Activated CD8-positive, alpha-beta memory T cell treated with anti-CD3 and anti-CD28 coated beads, Interleukin-2, amount 50 U/mL, for 48 hours (primary cell): ENCODE results near the gene PGLYRP1.
A peak's percentile ranks its signal among the peaks of the same experiment; 100 is the strongest.

Experiments
- DNase-seq: peaks from one replicate; pipeline ENCODE4 v3.0.0-alpha.2; 2020

The PGLYRP1 gene

GRCh38 chr19:46031781-46032596, 9.1 kb upstream of the PGLYRP1 start:
- no peak for DNase-seq

GRCh38 chr19:46030812-46031550, 8.1 kb upstream of the PGLYRP1 start:
- DNase-seq = no peak

GRCh38 chr19:46025835-46026234, 3.0 kb upstream of the PGLYRP1 start:
- DNase-seq = no peak

- DNase-seq = no peak
Observed at GRCh38 chr19:46023311-46023779, 492 bp upstream of the PGLYRP1 start.

GRCh38 chr19:46022061-46022430, 807 bp downstream of the PGLYRP1 start:
- DNase-seq = no peak

GRCh38 chr19:46021531-46022041, 1.3 kb downstream of the PGLYRP1 start:
- DNase-seq = no peak

GRCh38 chr19:46020819-46021125, 2.1 kb downstream of the PGLYRP1 start:
- DNase-seq = no peak

- no peak for DNase-seq
Observed at GRCh38 chr19:46019270-46019669, 3.6 kb downstream of the PGLYRP1 start.

GRCh38 chr19:46018729-46019251, 4.1 kb downstream of the PGLYRP1 start:
- DNase-seq = no peak

GRCh38 chr19:46017874-46018675, 4.8 kb downstream of the PGLYRP1 start:
- no peak for DNase-seq

GRCh38 chr19:46017095-46017429, 5.8 kb downstream of the PGLYRP1 start:
- DNase-seq = no peak

- peak; percentile 91 for DNase-seq
Observed at GRCh38 chr19:46016426-46017094, 6.3 kb downstream of the PGLYRP1 start.

GRCh38 chr19:46015687-46016425, 7.0 kb downstream of the PGLYRP1 start:
- DNase-seq = peak; percentile 68

GRCh38 chr19:46014941-46015686, 7.7 kb downstream of the PGLYRP1 start:
- peak; percentile 81 for DNase-seq

GRCh38 chr19:46014534-46014933, 8.3 kb downstream of the PGLYRP1 start:
- no peak for DNase-seq

GRCh38 chr19:46009530-46010510, 13.0 kb downstream of the PGLYRP1 start:
- DNase-seq = peak; percentile 89

- DNase-seq = no peak
Observed at GRCh38 chr19:46006411-46006810, 16.4 kb downstream of the PGLYRP1 start.

- DNase-seq = no peak
Observed at GRCh38 chr19:46002678-46003275, 20.1 kb downstream of the PGLYRP1 start.
